HG02943 (cell line): Measurements from ENCODE around the gene C2CD4D.
"Not testable (repeated sequence)": the region's sequence is repeated elsewhere in the genome, so short reads cannot be mapped to it uniquely, and the experiment has no call there.

Experiments used
- ATAC-seq: cut with Tn5 transposase; IDR thresholded peaks from one replicate; pipeline ENCODE4 v1.9.1; 2021; ENCODE audit warnings: mild to moderate bottlenecking, low read depth, moderate library complexity; ENCODE audit not compliant: unreplicated experiment

C2CD4D gene

DNA sequence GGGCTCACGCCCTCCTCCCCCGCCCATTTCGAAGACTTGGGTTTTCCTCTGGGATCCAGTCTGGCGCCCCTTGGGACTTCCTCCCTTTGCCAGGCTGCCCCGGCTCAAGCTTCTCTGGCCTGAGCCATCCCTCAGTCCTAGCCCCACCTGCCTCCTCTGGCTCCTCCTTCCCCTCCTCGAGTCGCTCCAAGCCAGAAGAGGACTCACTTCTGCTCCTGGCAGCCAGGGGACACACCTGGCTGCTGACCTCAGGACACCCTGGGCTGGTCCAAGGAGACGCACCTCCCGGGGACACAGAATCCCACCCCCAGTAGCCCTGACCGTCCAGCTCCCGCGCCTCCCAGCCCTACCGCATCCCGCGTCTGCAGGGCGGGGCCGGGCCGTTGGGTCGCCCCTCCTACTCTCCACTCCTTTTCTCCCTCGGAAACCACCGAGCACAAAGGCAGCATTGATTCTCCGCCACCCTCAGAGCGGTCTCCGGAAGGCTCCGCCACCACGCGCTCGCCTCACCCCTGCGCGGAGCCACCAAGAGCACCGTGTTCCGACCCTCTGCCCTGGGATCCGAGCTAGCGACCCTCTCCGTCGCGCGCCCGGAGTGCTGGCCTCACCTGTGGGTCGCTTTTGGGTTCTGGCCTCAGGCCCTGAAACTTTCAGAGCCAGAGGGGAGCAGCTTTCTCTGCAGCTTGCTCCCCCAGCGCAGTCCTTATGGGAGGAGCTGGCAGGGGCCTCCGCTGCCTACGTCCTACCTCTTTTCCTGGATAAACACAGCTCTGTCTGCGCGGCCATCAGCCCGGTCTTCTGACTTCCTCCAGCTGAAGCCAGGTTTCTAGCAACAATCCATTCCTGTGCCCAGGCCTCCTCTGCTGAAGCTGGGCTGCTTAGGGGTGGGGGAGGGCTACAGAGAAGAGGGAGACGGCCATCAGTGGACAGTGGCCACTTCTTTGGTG, at the start of gene C2CD4D:
Gene C2CD4D, minus strand, starts transcription at position 364 of the 947 bp plus-strand sequence. CDS start 831 bp downstream, outside the sequence.
- ATAC-seq = no peak

DNA sequence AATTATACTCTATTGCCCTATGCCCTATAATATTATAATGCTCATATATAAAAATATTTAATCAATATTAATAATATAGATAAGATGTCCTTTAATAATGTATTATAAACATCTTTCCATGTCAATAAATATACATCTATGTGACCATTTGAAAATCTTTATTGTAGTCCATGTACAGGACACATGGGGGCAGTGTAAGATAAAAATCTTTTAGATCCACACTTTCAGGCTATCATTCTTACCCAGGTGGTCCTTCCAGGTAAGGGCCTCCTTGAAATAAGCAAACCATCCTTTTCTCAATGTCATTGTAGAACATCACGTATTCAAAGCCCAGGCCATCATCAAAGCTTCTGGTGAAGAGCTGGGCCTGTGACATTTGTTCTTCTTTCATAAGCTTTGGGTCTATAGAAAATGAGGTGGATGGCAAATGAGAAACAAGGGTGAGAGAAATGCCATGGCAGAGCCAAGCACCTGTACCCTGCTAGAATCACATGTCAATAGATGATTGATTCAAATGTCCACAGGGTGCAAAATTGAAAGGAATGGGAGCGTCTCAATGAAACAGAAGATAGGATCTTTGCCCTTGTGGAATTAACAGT, 49.5 kb upstream of the C2CD4D start:
- ATAC-seq = no peak

DNA sequence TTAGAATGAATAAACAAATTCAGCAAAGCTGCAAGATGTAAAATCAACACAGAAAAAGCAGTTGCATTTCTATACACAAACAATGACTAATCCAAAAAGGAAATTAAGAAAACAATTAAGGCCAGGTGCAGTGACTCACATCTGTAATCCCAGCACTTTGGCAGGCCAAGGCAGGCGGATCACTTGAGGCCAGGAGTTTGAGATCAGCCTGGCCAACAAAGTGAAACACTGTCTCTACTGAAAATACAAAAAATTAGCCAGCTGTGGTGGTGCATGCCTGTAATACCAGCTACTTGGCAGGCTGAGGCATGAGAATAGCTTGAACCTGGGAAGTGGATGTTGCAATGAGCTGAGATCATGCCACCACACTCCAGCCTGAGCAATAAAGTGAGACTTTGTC, 47.4 kb upstream of the C2CD4D start:
- no peak for ATAC-seq

DNA sequence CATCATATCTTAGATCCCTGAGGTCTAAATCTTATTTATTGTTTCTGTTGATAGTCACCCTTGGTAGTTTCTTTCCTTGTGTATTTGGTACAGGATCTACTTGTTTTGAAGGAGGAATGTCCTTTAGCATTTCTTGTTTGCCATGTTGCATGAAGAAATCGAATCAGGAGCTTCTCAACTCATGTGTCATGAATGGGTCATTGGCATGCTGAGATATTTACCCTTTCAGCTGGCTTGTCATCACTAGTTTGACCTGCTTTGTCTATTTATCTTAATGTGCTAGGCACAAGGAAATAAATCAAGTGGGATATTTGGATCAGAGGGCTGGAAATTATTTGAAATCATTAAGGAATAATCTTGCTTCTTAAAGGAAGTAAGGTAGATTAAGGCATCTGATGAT, 45.9 kb upstream of the C2CD4D start:
- no peak for ATAC-seq

DNA sequence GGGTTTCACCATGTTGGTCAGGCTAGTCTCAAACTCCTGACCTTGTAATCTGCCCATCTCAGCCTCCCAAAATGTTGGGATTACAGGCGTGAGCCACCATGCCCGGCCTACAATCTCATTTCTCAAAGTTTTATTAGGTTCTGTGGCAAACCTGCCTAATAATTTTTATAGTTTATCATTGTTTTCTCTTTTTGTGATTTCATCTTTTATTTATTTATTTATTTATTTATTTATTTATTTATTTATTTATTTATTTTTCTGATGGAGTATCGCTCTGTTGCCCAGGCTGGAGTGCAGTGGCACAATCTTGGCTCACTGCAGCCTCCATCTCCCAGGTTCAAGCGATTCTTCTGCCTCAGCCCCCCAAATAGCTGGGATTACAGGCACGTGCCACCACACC, 45.3 kb upstream of the C2CD4D start:
- not testable (repeated sequence) for ATAC-seq

DNA sequence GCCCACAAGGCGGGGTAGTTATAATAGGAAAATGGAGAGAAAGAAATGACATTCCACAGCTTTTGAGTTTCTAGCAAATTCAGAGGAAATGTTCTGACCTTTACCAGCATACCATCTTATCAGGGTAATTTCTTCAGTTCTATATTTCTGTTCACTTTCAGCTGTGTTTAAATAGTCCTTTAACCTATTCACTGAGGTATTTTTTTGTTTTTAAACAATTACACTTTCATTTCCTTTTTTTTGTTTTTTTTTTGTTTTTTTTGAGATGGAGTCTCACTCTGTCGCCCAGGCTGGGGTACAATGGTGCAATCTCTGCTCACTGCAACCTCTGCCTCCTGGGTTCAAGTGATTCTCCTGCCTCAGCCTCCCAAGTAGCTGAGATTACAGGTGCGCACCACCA, 44.8 kb upstream of the C2CD4D start:
- ATAC-seq = not testable (repeated sequence)

DNA sequence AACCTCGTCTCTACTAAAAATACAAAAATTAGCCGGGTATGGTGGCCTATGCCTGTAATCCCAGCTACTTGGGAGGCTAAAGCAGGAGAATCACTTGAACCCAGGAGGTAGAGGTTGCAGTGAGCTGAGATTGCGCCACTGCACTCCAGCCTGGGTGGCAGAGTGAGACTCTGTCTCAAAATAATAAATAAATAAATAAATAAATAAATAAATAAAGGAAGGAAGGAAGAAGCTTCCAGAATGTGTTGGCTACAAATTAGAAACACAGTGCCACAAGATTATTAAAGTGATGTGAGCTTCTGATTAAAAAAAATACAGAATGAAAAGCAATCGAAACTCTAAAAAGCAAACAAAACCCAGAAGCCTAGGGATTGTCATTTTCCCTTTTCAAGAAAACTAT, 44.3 kb upstream of the C2CD4D start:
- ATAC-seq = not testable (repeated sequence)

DNA sequence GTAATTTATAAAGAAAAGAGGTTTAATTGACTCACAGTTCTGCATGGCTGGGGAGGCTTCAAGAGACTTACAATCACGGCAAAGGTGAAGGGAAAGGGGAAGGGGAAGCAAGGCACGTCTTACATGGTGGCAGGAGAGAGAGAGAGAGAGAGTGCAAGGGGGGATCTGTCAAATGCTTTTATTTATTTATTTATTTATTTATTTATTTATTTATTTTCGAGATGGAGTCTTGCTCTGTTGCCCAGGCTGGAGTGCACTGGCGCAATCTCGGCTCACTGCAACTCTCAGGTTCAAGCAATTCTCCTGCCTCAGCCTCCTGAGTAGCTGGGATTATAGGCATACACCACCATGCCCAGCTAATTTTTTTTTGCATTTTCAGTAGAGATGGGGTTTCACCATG, 43.3 kb upstream of the C2CD4D start:
- ATAC-seq = not testable (repeated sequence)

DNA sequence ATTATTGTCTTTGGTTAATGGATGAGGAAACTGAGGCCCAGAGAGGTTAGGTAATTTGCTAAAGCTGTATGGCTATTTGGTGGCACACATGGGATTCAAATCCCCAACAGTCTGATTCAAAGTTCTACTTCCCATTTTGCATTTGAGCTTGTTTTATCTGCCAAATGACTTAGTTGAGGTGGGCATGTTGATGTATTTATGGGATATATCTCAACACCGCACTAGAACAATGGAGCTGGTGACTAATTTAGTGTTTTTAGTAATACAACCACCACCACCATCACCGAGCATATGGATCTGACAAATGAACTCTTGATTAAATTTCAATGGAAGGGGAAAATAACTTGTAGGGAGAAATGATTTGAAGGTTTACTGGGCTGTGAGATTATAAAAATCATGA, 42.8 kb upstream of the C2CD4D start:
- no peak for ATAC-seq

DNA sequence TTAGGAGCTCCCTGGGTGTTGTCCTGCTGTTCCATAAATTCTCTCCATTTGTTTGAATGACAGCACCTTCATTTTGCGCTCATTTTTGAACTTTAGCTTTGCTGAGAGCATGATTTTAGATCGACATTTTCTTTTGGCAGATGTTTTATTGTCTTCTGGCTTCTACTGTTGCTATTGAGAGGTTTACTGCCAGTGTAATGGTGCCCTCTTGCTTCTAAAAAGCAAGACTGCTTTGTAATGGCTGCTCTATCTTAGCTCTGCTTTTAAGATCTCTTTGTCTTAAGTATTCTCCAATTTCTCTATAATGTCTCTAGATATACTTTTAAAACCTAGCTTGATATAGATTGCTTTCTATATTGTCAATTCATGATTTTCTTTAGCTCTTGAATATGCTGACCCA, 41.9 kb upstream of the C2CD4D start:
- no peak for ATAC-seq

DNA sequence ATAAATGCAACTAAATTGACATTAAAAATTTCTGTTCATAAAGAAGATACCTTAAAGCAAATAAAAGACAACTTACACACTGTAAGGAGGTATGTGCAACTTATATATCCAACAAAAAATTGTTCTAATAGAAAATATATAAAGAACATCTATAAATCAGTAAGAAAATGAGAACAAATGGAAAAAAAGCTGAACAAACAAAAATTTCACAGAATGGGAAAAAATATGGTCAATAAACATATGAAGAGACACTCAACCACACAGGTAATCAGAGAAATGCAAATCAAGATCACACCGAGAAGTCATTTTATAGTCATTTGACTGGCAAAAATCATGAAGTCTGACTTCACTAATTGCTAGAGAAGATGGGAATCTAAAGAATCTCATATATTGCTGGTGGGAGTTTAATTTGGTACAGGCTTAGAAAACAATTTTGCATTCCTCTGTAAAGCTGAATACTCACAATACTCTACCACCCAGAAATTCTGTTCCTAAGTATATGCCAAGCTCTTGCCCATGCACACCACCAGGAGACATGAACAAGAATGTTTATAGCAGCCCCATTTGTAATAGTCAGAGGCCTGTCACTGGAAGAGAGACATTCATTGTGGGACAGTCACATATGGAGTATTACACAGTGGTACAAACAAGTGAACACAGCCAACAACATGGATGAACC, 35.9 kb upstream of the C2CD4D start:
- no peak for ATAC-seq

DNA sequence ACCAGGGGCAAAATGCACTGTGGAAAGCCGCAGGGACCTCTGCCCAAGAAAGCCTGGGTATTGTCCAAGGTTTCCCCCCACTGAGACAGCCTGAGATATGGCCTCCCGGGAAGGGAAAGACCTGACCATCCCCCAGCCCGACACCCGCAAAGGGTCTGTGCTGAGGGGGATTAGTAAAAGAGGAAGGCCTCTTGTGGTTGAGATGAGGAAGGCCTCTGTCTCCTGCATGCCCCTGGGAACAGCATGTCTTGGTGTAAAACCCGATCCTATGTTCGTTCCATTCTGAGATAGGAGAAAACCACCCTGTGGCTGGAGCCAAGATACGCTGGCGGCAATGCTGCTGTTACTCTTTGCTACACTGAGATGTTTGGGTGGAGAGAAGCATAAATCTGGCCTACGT, 33.2 kb upstream of the C2CD4D start:
- ATAC-seq = not testable (repeated sequence)

DNA sequence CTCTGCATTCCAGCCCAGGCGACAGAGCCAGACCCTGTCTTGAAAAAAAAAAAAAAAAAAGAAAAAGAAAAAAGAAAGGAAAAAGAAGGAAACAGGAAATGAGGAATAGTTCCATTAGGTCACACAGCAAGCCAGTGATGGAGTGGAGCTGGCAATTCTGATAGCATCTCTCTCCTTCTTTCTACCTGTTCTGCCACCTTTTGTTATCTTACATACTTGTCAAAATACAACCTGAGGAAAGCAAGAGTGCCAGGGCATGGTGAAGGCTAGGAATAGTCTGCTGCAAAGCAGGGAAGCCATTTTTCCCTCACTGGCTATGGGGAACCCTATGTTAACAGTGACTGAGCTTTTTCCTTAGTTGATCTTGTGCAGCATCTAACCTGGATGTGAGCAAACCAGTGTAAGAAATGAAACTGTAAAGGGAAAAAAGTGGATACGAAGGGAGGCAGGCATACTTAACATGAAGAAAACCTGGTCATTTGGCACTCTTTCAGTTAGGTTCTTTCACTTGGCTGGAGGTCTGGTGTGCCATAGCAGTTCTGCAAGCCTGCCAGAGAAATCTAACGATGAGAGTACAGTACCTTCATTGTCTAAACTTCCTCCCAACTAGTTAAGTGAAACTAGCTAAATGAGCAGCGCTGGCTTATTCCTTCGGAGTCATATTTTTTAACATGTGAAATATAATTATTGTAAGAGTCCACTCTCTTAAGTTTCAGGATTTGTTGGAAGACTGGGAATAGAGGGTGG, 31.8 kb upstream of the C2CD4D start:
- no peak for ATAC-seq

DNA sequence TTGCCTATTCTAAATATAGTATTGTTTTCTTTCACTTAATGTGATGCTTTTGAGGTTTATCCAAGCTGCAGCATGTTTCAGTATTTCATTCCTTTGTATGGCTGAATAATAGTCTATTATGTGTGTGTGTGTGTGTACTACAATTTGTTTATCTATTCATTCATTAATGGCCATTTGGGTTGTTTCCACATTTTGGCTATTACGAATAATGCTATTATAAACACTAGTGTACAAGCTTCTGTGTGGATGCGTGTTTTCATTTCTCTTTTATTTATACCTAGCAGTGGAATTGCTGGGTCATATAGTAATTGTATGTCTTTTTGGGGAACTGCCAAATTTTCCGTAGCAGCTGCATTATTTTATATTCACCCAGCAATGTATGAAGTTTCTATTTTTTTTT, 28.9 kb upstream of the C2CD4D start:
- ATAC-seq = no peak

DNA sequence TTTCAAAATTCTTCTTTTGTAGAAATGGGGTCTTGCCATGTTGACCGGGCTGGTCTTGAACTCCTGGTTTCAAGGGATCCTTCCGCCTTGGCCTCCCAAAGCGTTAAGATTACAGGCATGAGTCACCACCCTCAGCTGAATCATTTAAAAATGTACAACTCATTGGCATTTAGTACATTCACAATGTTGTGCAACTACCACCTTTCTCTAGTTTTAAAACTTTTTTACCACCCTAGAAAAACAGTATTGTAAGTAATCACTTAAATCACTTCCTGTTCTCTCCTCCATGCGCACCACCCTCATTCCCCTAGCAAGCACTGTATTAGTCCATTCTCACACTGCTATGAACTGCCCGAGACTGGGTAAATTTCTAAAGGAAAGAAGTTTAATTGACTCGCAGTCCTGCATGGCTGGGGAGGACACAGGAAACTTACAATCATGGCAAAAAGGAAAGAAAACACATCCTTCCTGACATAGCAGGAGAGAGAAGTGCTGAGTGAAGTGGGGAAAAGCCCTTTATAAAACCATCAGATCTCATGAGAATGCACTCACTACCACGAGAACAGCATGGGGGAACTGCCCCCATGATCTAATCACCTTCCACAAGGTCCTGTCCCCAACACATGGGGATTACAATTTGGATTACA, 28.3 kb upstream of the C2CD4D start:
- no peak for ATAC-seq

DNA sequence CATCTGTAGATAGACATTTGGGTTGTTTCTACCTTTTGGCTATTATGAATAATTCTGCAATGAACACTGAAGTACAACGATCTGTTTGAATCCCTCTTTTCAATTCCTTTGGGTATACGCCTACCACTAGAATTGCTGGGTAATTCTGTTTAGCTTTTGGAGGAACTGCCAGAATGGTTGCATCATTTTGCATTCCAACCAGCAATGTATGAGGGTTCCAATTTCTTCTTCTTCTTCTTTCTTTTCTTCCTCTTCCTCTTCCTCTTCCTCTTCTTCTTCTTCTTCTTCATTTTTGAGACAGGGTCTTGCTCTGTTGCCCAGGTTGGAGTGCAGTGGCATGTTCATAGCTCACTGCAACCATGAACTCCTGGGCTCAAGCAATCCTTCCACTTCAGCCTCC, 27.7 kb upstream of the C2CD4D start:
- ATAC-seq = no peak

DNA sequence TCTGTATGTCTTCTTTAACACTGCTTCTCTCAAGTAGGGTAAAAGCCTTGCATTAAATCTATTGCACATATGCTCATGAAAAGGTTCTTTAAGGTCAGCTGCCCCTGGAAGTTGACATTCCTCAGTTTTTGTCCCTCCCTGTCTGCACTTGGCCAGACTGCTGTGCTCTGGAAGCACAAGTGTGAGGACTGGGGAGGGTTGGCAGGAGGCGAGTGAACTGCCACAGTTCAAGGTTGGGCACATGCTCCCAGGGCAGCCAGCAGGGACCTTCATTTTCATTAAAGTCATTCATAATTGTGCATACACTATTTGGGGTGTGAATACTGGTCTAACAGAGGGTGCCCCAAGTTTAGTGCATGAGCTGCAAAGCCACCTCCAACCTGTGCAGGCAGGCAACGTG, 24.8 kb upstream of the C2CD4D start:
- no peak for ATAC-seq

DNA sequence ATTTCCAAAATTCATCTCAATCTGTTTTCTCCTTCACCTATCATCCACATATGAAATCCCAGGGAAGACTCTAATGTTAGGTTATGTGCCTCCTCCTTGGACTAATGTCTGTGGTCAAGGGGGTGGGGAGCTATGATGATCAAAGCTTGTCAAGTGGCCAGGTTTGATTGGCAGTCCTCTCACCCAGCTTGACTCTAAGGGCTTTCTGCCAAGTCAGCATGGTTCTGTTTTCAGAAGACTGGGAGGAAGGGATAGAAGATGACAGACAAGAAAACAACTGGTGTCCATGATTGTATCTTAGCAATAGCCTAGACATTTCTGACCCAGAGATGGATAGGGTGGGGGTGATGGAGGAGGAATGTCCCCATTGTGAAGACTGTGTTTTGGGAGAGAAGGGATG, 23.0 kb upstream of the C2CD4D start:
- no peak for ATAC-seq

DNA sequence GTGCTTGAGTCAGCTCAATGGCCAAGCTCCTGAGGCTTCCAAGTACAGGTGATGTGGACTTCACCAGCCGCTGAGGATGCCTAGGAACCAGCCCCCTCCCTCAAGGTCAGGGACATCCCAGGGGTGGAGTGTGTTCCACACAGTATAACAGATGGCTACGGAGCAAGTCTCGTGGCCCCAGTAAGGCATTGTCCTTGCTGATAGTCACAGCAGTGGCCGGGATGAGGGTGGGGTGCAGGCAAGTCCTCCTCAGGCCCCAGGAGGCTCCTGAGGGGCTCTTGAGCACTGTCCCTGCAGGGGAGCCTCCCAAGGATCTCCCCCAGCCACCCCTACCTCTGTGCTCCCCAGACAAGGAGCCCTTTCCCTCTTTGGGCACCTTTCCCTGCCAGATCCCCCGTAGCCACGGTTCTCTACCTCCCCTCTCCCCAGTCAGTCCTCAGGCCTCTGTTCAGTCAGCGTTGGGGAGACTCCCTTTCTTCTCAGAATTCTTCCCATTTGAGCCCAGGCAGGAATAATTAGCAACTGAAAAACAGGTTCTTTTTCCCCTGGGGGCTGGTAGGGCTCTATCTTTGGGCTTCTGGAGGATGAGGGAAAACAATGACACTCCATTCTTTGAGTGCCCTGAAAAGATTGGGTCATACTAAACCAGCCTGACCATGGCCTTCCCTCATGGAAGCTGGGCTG, 21.0 kb upstream of the C2CD4D start:
- ATAC-seq = no peak

DNA sequence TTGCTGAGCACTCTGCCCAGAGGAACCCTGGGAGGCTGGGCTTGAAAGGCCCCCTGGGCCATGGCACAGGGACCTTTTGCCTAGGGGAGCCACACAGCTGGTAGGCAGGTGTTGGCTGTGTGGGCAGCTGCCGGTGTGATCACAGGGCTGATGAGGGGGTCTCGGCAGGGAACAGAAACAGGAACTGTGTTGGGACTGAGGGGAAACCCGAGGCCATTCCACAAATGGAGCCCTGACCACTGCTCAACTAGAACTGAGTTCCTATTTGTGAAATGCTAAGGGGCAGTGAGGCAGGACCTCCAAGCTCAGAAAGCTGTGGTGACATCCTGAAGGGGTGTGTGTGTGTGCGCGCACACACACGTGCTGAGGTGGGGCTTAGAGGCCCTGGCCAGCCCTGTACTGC, 20.3 kb upstream of the C2CD4D start:
- ATAC-seq = no peak
